Measurements from ENCODE around the gene LST1.

The LST1 gene

DNA sequence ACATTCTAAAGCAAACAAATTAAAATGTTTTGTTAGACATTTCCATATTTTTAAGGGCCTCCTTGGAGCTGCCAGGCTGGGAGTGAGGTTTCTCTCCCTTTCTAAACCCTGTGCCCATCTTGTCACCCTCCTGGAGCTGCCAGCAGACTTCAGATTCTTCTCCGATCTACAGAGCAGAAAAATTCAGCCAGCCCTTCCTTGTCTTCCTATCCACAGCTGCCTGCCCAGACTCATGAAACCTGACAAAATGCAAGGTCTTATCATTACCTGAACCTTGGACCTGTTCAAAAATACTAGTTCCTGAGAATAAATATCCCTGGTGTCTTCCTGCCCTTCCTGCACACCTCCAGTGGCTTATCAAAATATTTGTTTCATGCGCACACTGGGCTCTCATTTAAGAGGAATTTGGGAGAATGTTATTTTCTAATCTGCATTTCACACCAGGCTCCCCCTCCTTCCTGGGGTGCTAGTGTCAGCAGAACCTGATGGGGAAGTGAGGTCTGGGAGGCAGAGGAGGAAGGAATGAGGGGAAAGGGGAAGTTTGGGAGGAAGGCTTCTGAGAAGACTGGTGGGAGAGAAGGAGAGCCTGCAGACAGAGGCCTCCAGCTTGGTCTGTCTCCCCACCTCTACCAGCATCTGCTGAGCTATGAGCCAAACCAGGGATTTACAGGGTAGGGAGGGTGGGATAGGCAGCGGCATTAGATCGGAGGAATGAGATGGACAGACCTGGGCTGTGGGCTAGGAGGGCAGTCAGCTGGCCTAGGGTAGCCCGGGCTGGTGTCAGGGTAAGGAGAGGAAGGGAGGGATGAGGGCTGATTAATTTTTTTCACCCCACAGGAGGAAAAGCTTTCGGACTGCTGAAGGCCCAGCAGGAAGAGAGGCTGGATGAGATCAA, 28.9 kb downstream of the LST1 start, which contains the start of gene AIF1:
AIF1 (plus strand) TSS at position 551 of the 895 bp plus-strand sequence; CDS start at position 647, 96 bp downstream.
- in situ Hi-C loops (cut with HindIII; ENCODE audit: low sequenced_read_pairs), result loop anchor here (5.0 kb wide), 2 partner anchors 33 to 73 kb away; partner anchors contain the start of genes DDX39B and LTB

DNA sequence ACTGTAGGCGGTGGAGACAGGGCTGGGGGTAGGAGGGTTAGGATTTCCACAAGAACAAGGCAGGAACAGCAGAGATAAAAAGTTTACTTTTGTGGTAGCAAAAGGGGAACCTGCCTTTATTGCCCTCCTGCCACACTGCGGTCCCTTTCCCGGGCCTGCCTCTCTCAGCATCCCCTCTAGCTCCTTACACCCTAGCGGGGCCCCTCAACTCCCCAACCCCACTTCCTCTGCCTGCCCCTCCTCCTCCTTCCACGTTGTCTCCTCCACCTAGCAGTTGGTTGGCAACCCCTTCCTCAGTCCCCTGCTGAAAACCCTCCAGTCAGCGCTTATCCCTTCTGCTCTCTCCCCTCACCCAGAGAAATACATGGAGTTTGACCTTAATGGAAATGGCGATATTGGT, 29.7 kb downstream of the LST1 start:
- in situ Hi-C loops (cut with HindIII; ENCODE audit: low sequenced_read_pairs), result loop anchor here (5.0 kb wide), 2 partner anchors 33 to 73 kb away; partner anchors contain the start of genes DDX39B and LTB

DNA sequence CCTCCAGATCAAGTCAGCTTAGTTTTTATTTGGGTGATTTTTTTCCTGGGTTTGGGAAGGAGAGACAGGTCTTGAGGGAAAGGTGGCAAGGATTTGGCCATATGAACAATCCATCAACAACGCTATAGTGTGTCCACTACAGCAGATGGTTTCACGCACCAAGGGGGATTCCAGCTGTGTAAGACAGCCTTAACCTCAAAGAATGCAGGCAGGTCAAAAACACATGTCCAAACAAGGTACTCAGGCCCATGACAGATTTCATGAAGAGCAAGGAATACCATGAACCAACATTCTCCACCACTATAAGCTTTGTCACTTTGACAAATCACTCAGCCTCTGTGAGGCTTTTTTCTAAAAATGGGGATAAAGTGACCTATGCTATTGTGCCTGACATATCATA, 30.9 kb downstream of the LST1 start:
- in situ Hi-C loops (cut with HindIII; ENCODE audit: low sequenced_read_pairs), result loop anchor here (5.0 kb wide), 2 partner anchors 35 to 75 kb away; partner anchors contain the start of genes DDX39B and LTB

DNA sequence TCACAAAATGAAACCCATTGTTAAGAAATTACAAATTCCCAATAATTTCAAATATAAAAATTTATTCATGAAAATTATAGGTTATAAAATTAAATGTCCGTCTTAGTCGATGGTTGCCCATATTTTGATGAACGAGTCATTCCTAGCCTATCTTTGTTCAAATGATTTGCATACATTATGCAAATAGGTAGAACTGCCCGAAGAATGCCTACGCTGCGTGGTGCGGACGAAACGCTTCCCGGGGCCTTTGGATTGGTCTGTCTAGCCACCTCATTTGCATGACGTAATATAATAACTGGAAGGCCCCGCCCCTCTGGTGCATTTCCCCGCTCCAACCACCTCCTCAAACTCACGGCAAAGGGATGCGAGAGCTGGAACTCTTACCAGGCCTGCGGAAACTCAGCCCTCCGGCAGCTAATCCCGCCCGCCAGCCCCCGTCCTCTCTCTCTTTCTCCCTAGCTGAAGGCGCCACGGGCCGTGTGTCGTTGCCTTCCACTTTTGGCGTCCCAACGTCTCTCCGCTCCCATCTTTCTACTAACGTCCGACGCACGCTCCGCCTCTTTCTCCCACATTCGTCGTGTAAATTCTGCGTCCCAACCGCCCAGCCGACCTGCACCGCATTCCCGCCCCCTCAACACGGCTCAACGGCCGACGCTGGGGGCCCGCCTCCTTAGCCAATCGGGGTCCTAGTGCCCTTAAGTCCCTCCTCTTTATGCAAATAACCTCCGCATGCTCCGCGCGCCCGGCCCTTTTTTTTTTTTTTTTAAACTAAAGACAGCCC, 33.9 kb downstream of the LST1 start:
- in situ Hi-C loops (cut with HindIII; ENCODE audit: low sequenced_read_pairs), result loop anchor here (5.0 kb wide), 2 partner anchors 38 to 78 kb away; partner anchors contain the start of genes DDX39B and LTB

DNA sequence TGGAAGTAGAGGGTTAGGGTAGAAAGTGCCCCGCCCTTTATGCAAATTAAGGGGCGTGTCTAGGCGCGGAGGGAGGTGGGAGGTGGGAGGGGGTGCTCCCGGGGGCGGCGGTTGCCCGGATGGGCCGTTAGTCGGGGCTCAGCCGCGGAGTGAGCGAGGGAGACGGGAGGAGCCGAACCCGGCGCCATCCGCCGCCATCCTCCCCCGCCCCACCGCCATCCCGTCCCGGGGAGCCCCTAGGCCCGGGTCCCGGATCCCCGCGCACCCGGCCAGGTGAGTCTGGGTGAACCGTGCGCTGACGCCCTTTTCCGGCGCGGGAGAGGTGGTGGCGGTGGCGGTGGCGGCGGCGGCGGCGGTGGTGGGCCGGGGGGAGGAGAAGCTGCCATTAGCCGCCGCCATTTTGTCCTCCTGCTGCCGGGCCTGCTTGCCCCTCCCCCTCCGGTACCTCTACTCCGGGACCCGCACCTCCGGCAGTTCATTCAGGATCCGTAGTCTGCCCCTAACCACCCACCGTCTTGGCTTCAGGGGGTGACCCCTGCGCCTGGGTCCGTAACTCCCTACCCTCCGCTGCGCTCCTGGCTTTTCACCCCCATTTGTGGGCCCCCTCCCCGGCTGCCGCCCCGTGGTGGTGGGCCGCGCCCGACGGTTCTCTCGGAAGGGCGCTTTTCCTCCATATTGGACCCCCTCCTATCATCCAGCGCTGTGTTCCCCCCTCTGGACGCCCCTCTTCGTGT, 34.7 kb downstream of the LST1 start, which contains the start of gene PRRC2A:
PRRC2A (plus strand) TSS at position 130 of the 734 bp plus-strand sequence. CDS start 2,075 bp downstream, outside the sequence.
- in situ Hi-C loops (cut with HindIII; ENCODE audit: low sequenced_read_pairs), result no loop called here

DNA sequence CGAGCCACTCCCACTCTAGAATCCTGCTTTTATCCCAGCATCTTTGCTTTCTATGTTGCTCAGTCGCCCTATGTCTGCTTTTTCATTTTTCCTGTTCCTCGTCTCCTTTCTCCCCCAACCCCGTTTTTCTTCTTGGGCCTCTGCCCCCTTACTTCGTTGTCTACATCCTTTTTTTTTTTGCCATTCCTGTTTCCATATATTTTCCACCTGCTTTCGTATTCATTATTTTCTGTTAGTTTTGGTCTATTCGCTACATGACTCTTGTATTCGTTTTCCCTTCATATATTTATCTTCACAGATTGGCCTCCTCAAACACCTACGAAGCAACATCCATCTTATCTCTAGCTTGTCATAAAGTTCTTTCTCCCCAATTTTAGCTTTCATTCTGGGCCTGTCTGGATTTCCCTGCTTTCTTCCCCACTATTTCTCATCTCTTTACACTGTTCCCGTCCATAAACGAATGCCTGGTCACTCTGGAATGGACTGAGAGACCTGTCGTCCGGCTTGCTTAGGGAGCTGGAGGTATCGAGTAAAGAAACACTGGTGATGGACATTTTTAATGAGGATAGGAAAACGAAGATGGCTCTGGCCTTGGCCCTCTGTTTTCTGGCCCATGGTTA, 35.4 kb downstream of the LST1 start:
- in situ Hi-C loops (cut with HindIII; ENCODE audit: low sequenced_read_pairs), result no loop called here

GRCh38 chr6:31621991-31622390, 35.9 kb downstream of the LST1 start:
- in situ Hi-C loops (cut with HindIII; ENCODE audit: low sequenced_read_pairs), result no loop called here

DNA sequence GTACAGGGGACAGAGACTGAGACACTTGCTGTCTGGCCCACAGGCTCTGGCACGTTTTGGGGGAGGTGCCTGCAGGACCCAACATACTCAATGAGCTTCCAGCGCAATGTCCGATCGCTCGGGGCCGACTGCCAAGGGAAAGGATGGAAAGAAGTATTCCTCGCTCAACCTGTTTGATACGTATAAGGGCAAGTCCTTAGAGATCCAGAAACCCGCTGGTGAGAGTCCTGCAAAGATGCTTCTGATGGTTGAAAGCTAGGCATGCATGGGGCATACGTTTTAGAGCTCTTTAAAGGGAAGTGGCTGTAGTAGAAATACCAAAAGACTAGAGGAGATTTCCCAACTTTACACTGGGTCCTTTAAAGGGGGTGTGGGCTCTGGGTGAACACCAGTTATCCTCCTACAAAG, 36.6 kb downstream of the LST1 start:
- in situ Hi-C loops (cut with HindIII; ENCODE audit: low sequenced_read_pairs), result no loop called here

- in situ Hi-C loops (cut with HindIII; ENCODE audit: low sequenced_read_pairs), result no loop called here
These were observed 38.0 kb downstream of the LST1 start for GRCh38 chr6:31624070-31624469.

- in situ Hi-C loops (cut with HindIII; ENCODE audit: low sequenced_read_pairs), result no loop called here
These were observed 40.9 kb downstream of the LST1 start for GRCh38 chr6:31626952-31627351.

DNA sequence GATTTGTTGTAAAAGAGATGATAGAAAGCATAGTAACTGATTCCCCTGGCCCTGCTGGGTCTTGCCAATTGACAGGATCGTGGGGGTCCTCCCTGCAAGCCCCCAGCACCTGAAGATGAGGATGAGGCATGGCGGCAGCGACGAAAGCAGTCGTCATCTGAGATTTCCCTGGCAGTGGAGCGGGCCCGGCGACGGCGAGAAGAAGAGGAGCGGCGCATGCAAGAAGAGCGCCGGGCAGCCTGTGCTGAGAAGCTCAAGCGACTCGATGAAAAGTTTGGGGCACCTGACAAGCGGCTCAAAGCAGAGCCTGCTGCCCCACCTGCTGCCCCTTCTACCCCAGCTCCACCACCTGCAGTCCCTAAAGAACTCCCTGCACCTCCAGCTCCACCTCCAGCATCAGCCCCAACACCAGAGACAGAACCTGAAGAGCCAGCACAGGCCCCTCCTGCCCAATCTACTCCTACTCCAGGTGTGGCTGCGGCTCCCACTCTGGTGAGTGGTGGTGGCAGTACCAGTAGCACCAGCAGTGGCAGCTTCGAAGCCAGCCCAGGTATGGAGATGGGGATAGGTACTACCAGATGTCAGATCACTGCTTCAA, 41.7 kb downstream of the LST1 start:
- in situ Hi-C loops (cut with HindIII; ENCODE audit: low sequenced_read_pairs), result no loop called here

- in situ Hi-C loops (cut with HindIII; ENCODE audit: low sequenced_read_pairs), result no loop called here
These were observed 42.9 kb downstream of the LST1 start for GRCh38 chr6:31629014-31629413.

DNA sequence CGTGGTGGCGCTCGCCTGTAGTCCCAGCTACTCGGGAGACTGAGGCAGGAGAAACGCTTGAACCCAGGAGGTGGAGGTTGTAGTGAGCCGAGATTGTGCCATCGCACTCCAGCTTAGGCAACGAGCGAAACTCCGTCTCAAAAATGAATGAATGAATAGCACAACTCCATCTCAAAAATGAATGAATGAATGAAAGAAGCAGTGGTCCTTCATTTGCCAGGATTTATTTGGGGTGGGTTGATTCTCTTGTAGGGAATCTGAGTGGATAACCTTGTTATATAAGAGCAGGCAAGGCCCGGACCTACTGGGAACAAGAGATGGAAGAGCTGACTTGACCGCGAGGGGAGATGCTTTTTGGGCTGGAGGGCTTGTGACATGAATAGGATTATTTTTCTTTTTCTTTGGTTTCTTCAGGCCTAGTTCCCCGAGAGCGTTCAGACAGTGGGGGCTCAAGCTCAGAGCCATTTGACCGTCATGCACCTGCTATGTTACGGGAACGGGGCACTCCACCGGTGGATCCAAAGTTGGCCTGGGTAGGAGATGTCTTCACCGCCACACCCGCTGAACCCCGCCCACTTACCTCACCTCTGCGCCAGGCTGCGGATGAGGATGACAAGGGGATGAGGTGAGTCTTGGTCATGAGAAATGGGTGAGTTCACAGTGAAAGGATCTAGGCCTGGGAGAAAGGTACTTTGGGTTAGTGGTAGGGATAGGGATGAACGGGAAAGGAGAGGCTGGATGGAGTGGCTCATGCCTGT, 44.3 kb downstream of the LST1 start:
- in situ Hi-C loops (cut with HindIII; ENCODE audit: low sequenced_read_pairs), result no loop called here

GRCh38 chr6:31631209-31631608, 45.1 kb downstream of the LST1 start:
- in situ Hi-C loops (cut with HindIII; ENCODE audit: low sequenced_read_pairs), result no loop called here

- in situ Hi-C loops (cut with HindIII; ENCODE audit: low sequenced_read_pairs), result no loop called here
These were observed 45.7 kb downstream of the LST1 start for GRCh38 chr6:31631681-31632278.

- in situ Hi-C loops (cut with HindIII; ENCODE audit: low sequenced_read_pairs), result no loop called here
These were observed 46.3 kb downstream of the LST1 start for GRCh38 chr6:31632279-31632946.

- in situ Hi-C loops (cut with HindIII; ENCODE audit: low sequenced_read_pairs), result no loop called here
These were observed 47.4 kb downstream of the LST1 start for GRCh38 chr6:31633447-31633846.

DNA sequence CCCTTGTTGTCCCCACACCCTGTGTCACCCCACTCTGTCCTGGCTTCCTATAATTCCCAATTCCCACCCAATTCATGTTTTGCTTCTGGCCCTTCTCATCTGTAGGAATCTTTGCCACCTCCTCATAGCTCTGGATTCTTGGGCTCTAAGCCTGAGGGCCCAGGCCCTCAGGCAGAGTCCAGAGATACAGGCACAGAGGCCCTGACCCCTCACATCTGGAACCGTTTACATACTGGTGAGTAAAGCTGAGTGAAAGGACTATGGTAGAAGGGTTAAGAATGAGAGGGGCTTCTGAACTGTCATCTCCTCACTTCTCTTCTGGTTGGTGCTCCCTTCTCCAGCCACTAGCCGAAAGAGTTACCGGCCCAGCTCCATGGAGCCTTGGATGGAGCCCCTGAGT, 48.1 kb downstream of the LST1 start:
- in situ Hi-C loops (cut with HindIII; ENCODE audit: low sequenced_read_pairs), result no loop called here
